TTC549 (cell line): ENCODE results near the gene SLC35G1.

Experiments used
- FAIRE-seq: peaks from 2 replicates; lab custom pipeline; 2012; peaks lifted over from hg19 to GRCh38; lab: Jason Lieb, UNC

SLC35G1 gene

GRCh38 chr10:93879273-93879672, 14.5 kb upstream of the SLC35G1 start:
- no peak for FAIRE-seq

- no peak for FAIRE-seq
Observed at GRCh38 chr10:93894516-93895378, 969 bp downstream of the SLC35G1 start.

- FAIRE-seq, result no peak
Observed at GRCh38 chr10:93897070-93897780, 3.4 kb downstream of the SLC35G1 start.

GRCh38 chr10:93899109-93899508, 5.3 kb downstream of the SLC35G1 start:
- no peak for FAIRE-seq

GRCh38 chr10:93903051-93903450, 9.3 kb downstream of the SLC35G1 start:
- FAIRE-seq, result no peak

GRCh38 chr10:93904901-93905300, 11.1 kb downstream of the SLC35G1 start:
- no peak for FAIRE-seq

GRCh38 chr10:93907059-93907458, 13.3 kb downstream of the SLC35G1 start:
- no peak for FAIRE-seq

GRCh38 chr10:93911866-93912265, 18.1 kb downstream of the SLC35G1 start:
- no peak for FAIRE-seq

GRCh38 chr10:93912444-93912843, 18.7 kb downstream of the SLC35G1 start:
- FAIRE-seq, result no peak

- FAIRE-seq, result no peak
Observed at GRCh38 chr10:93913706-93914105, 19.9 kb downstream of the SLC35G1 start.

- FAIRE-seq, result no peak
Observed at GRCh38 chr10:93915598-93915997, 21.8 kb downstream of the SLC35G1 start.

- peak; percentile 73 for FAIRE-seq
Observed at GRCh38 chr10:93916257-93917063, 22.7 kb downstream of the SLC35G1 start.

GRCh38 chr10:93917064-93917391, 23.2 kb downstream of the SLC35G1 start:
- FAIRE-seq, result no peak

- no peak for FAIRE-seq
Observed at GRCh38 chr10:93917821-93918220, 24.0 kb downstream of the SLC35G1 start.

GRCh38 chr10:93921338-93921737, 27.6 kb downstream of the SLC35G1 start:
- no peak for FAIRE-seq

GRCh38 chr10:93926613-93927012, 32.8 kb downstream of the SLC35G1 start:
- FAIRE-seq, result no peak

GRCh38 chr10:93938140-93938539, 44.4 kb downstream of the SLC35G1 start:
- no peak for FAIRE-seq

- FAIRE-seq, result no peak
Observed at GRCh38 chr10:93940881-93941280, 47.1 kb downstream of the SLC35G1 start.

- no peak for FAIRE-seq
Observed at GRCh38 chr10:93941606-93942005, 47.8 kb downstream of the SLC35G1 start.

- no peak for FAIRE-seq
Observed at GRCh38 chr10:93945819-93946218, 52.0 kb downstream of the SLC35G1 start.

- no peak for FAIRE-seq
Observed at GRCh38 chr10:93947055-93947454, 53.3 kb downstream of the SLC35G1 start.

- no peak for FAIRE-seq
Observed at GRCh38 chr10:93947524-93947923, 53.7 kb downstream of the SLC35G1 start.

GRCh38 chr10:93951905-93952304, 58.1 kb downstream of the SLC35G1 start:
- FAIRE-seq, result no peak
